Caco-2 (cell line): Measurements from ENCODE around the gene MESD. TPM values are rescaled to one million over a fixed set of nuclear protein-coding genes. Genes with fewer than 3 reads are reported as not detected.

Experiments used
- BruUV-seq: library from RNA; stranded (reverse); fragments of 400-500 nt; replicated peaks from 2 replicates; lab custom pipeline; 2021; lab: Mats Ljungman, UMichigan
- CTCF ChIA-PET: fragments of 300-600 bp; sonication (Branson Sonifier 250); formaldehyde crosslinking; loops from one replicate; lab custom pipeline; 2022; ENCODE audit warnings: antibody characterized with exemption; lab: Charles Lee
- POLR2A ChIA-PET: fragments of 300-600 bp; sonication (Branson Sonifier 250); formaldehyde crosslinking; loops from one replicate; lab custom pipeline; 2022; ENCODE audit warnings: antibody characterized with exemption; lab: Charles Lee
- DNase-seq, 2 experiments: peaks; one replicate each; pipeline versions ENCODE4 v3.0.0 to v3.0.0-alpha.2; 2020 to 2022
- H3K27me3 ChIP-seq: replicated peaks from 2 replicates; pipeline ENCODE4 v1.6.0; 2011; ENCODE audit warnings: low read length; ENCODE audit not compliant: control insufficient read depth, insufficient read depth
- H3K36me3 ChIP-seq: 2 replicates; pipeline ENCODE4 v1.5.1; 2011; ENCODE audit warnings: low read length; ENCODE audit not compliant: control insufficient read depth, insufficient read depth
- H3K4me1 ChIP-seq: fragments of 250-450 bp; sonication (Bioruptor Pico); 2 replicates; pipeline ENCODE4 v1.5.1; 2020; ENCODE audit warnings: mild to moderate bottlenecking
- H3K4me3 ChIP-seq: 2 replicates; pipeline ENCODE4 v1.5.1; 2011; ENCODE audit warnings: low read depth, mild to moderate bottlenecking, control low read depth, low read length
- H3K9me3 ChIP-seq: fragments of 250-450 bp; sonication (Bioruptor Pico); 2 replicates; pipeline ENCODE4 v1.5.1; 2020; ENCODE audit warnings: mild to moderate bottlenecking, moderate library complexity
- H3K27ac Mint-ChIP-seq: one replicate; pipeline ENCODE4 v1.8.0; 2022; ENCODE audit warnings: mixed read lengths; ENCODE audit not compliant: unreplicated experiment
- H3K27me3 Mint-ChIP-seq: one replicate; pipeline ENCODE4 v1.8.0; 2022; ENCODE audit warnings: mixed read lengths; ENCODE audit not compliant: insufficient read depth, unreplicated experiment
- H3K36me3 Mint-ChIP-seq: one replicate; pipeline ENCODE4 v1.8.0; 2022; ENCODE audit warnings: mild to moderate bottlenecking, mixed read lengths; ENCODE audit not compliant: insufficient read depth, unreplicated experiment
- H3K4me1 Mint-ChIP-seq: one replicate; pipeline ENCODE4 v1.8.0; 2022; ENCODE audit warnings: low read depth, mixed read lengths; ENCODE audit not compliant: unreplicated experiment
- H3K4me3 Mint-ChIP-seq: one replicate; pipeline ENCODE4 v1.8.0; 2022; ENCODE audit warnings: mild to moderate bottlenecking, moderate library complexity, mixed read lengths; ENCODE audit not compliant: unreplicated experiment
- H3K9me3 Mint-ChIP-seq: one replicate; pipeline ENCODE4 v1.8.0; 2022; ENCODE audit warnings: mixed read lengths; ENCODE audit not compliant: unreplicated experiment
- intact Hi-C: fragments of 100-400 bp; cut with micrococcal nuclease; formaldehyde crosslinking; loops from one replicate; pipeline ENCODE4 v1.10.0; 2022; ENCODE audit not compliant: unreplicated experiment
- total RNA-seq: library from RNA; stranded (reverse); gene quantifications from 2 replicates; pipeline ENCODE4 v1.2.3, GENCODE V29; 2022
- TF ChIP-seq, protein P1 (sequence below), 2 experiments: fragments of 200-600 bp in 1 of 2; IDR thresholded peaks; 1 replicate in 1 of 2; 2 replicates in 1 of 2; pipeline versions ENCODE4 v1.5.1 to v1.8.0; 2011 to 2022; ENCODE audit warnings: antibody characterized with exemption in 1 of 2, control low read depth in 1 of 2, inconsistent platforms in 1 of 2, low read depth in 1 of 2, low read length in 1 of 2, mild to moderate bottlenecking in 1 of 2, moderate library complexity in 1 of 2; ENCODE audit not compliant: insufficient read depth in 1 of 2, severe bottlenecking in 1 of 2, unreplicated experiment in 1 of 2

The MESD gene
- total RNA-seq, 1 experiment from 2014 or later: 30.3 TPM

DNA sequence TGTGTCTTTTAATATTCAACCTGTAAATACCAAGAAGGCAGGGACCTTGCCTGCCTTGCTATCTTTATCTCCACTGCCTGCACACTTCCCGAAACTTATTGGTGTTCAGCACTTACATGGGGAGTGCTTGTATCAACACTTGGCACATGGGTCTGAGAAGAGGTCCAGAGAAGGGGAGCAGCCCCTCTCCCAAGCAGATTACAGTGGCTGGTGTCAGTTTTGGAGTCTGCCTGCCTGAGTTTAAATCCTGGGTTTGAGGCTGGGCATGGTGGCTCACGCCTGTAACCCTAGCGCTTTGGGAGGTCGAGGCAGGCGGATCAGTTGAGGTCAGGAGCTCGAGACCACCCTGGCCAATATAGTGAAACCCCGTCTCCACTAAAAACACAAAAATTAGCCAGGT, 20.3 kb downstream of the MESD start:
- H3K9me3 Mint-ChIP-seq: no peaks in the 10 kb centered on the region
- H3K27me3 ChIP-seq: no peaks in the 10 kb centered on the region
- peaks cover 14% of the 10 kb centered on the region for H3K4me1 Mint-ChIP-seq
- intact Hi-C loops: no loop called here
- TF ChIP-seq, protein P1, sequence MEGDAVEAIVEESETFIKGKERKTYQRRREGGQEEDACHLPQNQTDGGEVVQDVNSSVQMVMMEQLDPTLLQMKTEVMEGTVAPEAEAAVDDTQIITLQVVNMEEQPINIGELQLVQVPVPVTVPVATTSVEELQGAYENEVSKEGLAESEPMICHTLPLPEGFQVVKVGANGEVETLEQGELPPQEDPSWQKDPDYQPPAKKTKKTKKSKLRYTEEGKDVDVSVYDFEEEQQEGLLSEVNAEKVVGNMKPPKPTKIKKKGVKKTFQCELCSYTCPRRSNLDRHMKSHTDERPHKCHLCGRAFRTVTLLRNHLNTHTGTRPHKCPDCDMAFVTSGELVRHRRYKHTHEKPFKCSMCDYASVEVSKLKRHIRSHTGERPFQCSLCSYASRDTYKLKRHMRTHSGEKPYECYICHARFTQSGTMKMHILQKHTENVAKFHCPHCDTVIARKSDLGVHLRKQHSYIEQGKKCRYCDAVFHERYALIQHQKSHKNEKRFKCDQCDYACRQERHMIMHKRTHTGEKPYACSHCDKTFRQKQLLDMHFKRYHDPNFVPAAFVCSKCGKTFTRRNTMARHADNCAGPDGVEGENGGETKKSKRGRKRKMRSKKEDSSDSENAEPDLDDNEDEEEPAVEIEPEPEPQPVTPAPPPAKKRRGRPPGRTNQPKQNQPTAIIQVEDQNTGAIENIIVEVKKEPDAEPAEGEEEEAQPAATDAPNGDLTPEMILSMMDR (IDR thresholded peaks at IDR 0.05; ENCODE audit: insufficient read depth in 1 of 2, low read depth in 1 of 2, low read length in 1 of 2, severe bottlenecking in 1 of 2, unreplicated experiment in 1 of 2): no peak
- H3K4me3 Mint-ChIP-seq: no peak overlapping the region
- BruUV-seq: no TSS peak
- peaks cover 12% of the 10 kb centered on the region for H3K36me3 Mint-ChIP-seq
- H3K36me3 ChIP-seq: peaks cover 1% of the 10 kb centered on the region; the same call in 1 of the 2 replicates
- H3K27me3 Mint-ChIP-seq: no peaks in the 10 kb centered on the region
- no peaks in the 10 kb centered on the region for H3K9me3 ChIP-seq
- H3K4me3 ChIP-seq: no peak overlapping the region
- DNase-seq: no peak
- ChIA-PET CTCF (interaction anchor here (1.0 to 1.5 kb wide), 7 partner anchors 10 to 513 kb away, joined by 4 to 7 read pairs (median 4); partner anchors contain the start of gene CEMIP), POLR2A (no interaction called here)
- peaks cover 21% of the 10 kb centered on the region for H3K4me1 ChIP-seq
- H3K27ac Mint-ChIP-seq: no peak overlapping the region

DNA sequence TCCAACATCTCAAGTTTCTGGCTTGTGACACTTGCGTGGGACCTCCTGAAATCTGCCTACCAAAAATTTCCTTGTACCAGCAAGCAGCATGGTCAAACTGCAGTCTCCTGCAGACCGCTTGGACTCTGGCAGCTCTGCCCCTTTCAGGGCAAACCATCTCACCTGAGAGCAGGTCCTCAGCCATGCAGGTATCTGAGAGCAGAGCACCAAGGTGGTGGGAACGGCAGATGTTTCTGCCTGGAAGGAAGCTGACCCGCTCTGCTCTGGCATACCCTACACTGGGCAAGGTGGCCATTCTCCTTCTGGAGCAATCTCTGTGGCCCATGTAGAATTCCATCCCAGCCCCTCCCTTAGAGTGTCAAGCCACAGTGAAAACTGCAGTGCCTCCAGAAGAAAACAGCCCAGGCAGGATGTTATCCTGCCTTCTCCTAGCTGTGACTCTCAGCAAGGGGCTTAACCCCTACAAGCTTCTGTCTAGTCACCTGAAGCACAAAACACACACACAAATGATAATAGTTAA, 21.6 kb downstream of the MESD start:
- H3K27ac Mint-ChIP-seq: no peak overlapping the region
- no peaks in the 10 kb centered on the region for H3K9me3 ChIP-seq
- peaks cover 1% of the 10 kb centered on the region; the same call in 1 of the 2 replicates for H3K36me3 ChIP-seq
- POLR2A ChIA-PET: interaction anchor here (0.7 kb wide), 1 partner anchor 32 kb away, joined by 5 read pairs; the partner anchor contains the start of gene TLNRD1
- peaks cover 21% of the 10 kb centered on the region for H3K4me1 ChIP-seq
- BruUV-seq: no TSS peak
- no peak overlapping the region for H3K4me3 Mint-ChIP-seq
- intact Hi-C loops: loop anchor here (1.0 kb wide), 1 partner anchor 513 kb away; no protein-coding TSS in a partner anchor
- H3K27me3 ChIP-seq: no peaks in the 10 kb centered on the region
- H3K4me3 ChIP-seq: no peak overlapping the region
- no peaks in the 10 kb centered on the region for H3K9me3 Mint-ChIP-seq
- peaks cover 14% of the 10 kb centered on the region for H3K4me1 Mint-ChIP-seq
- no peaks in the 10 kb centered on the region for H3K27me3 Mint-ChIP-seq
- TF ChIP-seq, protein P1 (IDR thresholded peaks at IDR 0.05; ENCODE audit: insufficient read depth in 1 of 2, low read depth in 1 of 2, low read length in 1 of 2, severe bottlenecking in 1 of 2, unreplicated experiment in 1 of 2): no peak
- H3K36me3 Mint-ChIP-seq: peaks cover 7% of the 10 kb centered on the region
- CTCF ChIA-PET: interaction anchor here (0.9 to 1.9 kb wide), 5 partner anchors 11 to 1140 kb away, joined by 3 to 9 read pairs (median 4); partner anchors contain the start of gene CEMIP
- no peak for DNase-seq

DNA sequence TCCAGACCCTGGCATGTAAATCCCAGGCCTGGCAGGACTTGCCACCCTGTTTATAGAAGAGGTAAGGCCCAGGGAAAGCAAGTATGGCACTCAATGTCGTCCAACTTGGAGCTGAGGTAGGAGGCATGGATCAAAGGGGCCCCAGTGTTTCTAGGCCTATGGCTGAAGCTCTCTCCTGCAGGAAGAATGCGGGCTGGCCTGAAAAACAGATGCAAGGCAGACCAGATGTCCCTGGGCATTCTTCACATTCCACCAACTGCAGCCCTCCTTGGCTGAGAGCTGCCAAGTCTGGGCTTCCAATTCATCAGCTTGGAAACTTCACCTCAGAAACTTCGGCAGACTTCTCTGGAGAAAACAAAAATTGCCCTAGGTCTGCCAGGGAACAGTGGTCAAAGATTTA, 22.2 kb downstream of the MESD start:
- H3K4me3 Mint-ChIP-seq: no peak overlapping the region
- H3K4me3 ChIP-seq: no peak overlapping the region
- POLR2A ChIA-PET: interaction anchor here (0.7 kb wide), 1 partner anchor 33 kb away, joined by 5 read pairs; the partner anchor contains the start of gene TLNRD1
- H3K36me3 Mint-ChIP-seq: peaks cover 7% of the 10 kb centered on the region
- intact Hi-C loops: loop anchor here (1.0 kb wide), 1 partner anchor 512 kb away; no protein-coding TSS in a partner anchor
- H3K36me3 ChIP-seq: peaks cover 1% of the 10 kb centered on the region; the same call in 1 of the 2 replicates
- H3K9me3 ChIP-seq: no peaks in the 10 kb centered on the region
- TF ChIP-seq, protein P1 (IDR thresholded peaks at IDR 0.05; ENCODE audit: insufficient read depth in 1 of 2, low read depth in 1 of 2, low read length in 1 of 2, severe bottlenecking in 1 of 2, unreplicated experiment in 1 of 2): no peak
- no peaks in the 10 kb centered on the region for H3K9me3 Mint-ChIP-seq
- no TSS peak for BruUV-seq
- no peaks in the 10 kb centered on the region for H3K27me3 ChIP-seq
- CTCF ChIA-PET: interaction anchor here (0.9 to 1.9 kb wide), 5 partner anchors 10 to 1141 kb away, joined by 3 to 9 read pairs (median 4); partner anchors contain the start of gene CEMIP
- H3K4me1 ChIP-seq: peaks cover 21% of the 10 kb centered on the region
- H3K27ac Mint-ChIP-seq: no peak overlapping the region
- DNase-seq: peak; percentile 69 to 81
- no peaks in the 10 kb centered on the region for H3K27me3 Mint-ChIP-seq
- H3K4me1 Mint-ChIP-seq: peaks cover 14% of the 10 kb centered on the region
